SU-DHL-6 (cell line): ENCODE results near the gene STPG3.
"Not testable (repeated sequence)": the region's sequence is repeated elsewhere in the genome, so short reads cannot be mapped to it uniquely, and the experiment has no call there.

ENCODE experiments used
- H2AFZ ChIP-seq: fragments of 200-600 bp; sonication (generic); 2 replicates; pipeline ENCODE4 v1.6.1; 2014; ENCODE audit warnings: low read depth, mild to moderate bottlenecking, moderate library complexity, mixed read lengths, antibody characterized with exemption, low read length; ENCODE audit not compliant: severe bottlenecking
- H3F3A ChIP-seq: fragments of 200-600 bp; shearing (Covaris generic); 2 replicates; pipeline ENCODE4 v1.6.0; 2016; ENCODE audit warnings: antibody characterized with exemption, mild to moderate bottlenecking; ENCODE audit not compliant: insufficient read depth
- H3K27ac ChIP-seq: fragments of 200-600 bp; sonication (generic); 2 replicates; pipeline ENCODE4 v1.5.1; 2016; ENCODE audit warnings: low read depth, mild to moderate bottlenecking, low read length, moderate library complexity, mixed read lengths
- H3K27me3 ChIP-seq: fragments of 200-600 bp; sonication (generic), shearing (Covaris generic); 2 replicates; pipeline ENCODE4 v1.6.0; 2014; ENCODE audit warnings: mild to moderate bottlenecking, low read length
- H3K36me3 ChIP-seq: fragments of 200-600 bp; sonication (generic); 2 replicates; pipeline ENCODE4 v1.6.1; 2014; ENCODE audit warnings: mild to moderate bottlenecking, low read length, mixed read lengths
- H3K4me2 ChIP-seq: fragments of 300-600, 200-600 bp; shearing (Covaris generic), sonication (generic); 2 replicates; pipeline ENCODE4 v1.6.0; 2014; ENCODE audit warnings: low read length, low read depth, mild to moderate bottlenecking; ENCODE audit not compliant: poor library complexity, severe bottlenecking
- H3K4me3 ChIP-seq: fragments of 200-600 bp; sonication (generic); 2 replicates; pipeline ENCODE4 v1.5.1; 2014; ENCODE audit warnings: antibody characterized with exemption, low read length, mild to moderate bottlenecking, mixed read lengths; ENCODE audit not compliant: insufficient read depth, poor library complexity, severe bottlenecking
- H3K79me2 ChIP-seq: fragments of 200-600 bp; sonication (generic); 2 replicates; pipeline ENCODE4 v1.6.1; 2014; ENCODE audit warnings: mild to moderate bottlenecking, low read length, moderate library complexity; ENCODE audit not compliant: insufficient read depth
- H3K9ac ChIP-seq: fragments of 200-600 bp; sonication (generic); 2 replicates; pipeline ENCODE4 v1.7.0; 2014; ENCODE audit warnings: mild to moderate bottlenecking, low read length
- H3K9me2 ChIP-seq: fragments of 200-600 bp; sonication (generic); replicated peaks from 2 replicates; pipeline ENCODE4 v1.6.1; 2014; ENCODE audit warnings: low read length; ENCODE audit not compliant: insufficient read depth
- H3K9me3 ChIP-seq: fragments of 200-600 bp; sonication (generic); 2 replicates; pipeline ENCODE4 v1.6.1; 2014; ENCODE audit warnings: low read length, mixed read lengths; ENCODE audit not compliant: insufficient read depth
- H4K20me1 ChIP-seq: fragments of 200-600 bp; sonication (generic); 2 replicates; pipeline ENCODE4 v1.6.1; 2014; ENCODE audit warnings: low read depth, mild to moderate bottlenecking, antibody characterized with exemption, low read length, moderate library complexity, mixed read lengths
- CTCF ChIP-seq: fragments of 200-600 bp; sonication (generic); IDR thresholded peaks from one replicate; pipeline ENCODE4 v1.5.1; 2017; ENCODE audit warnings: antibody characterized with exemption, mild to moderate bottlenecking, low read length, moderate library complexity; ENCODE audit not compliant: insufficient read depth, poor library complexity, severe bottlenecking
- EZH2phosphoT487 ChIP-seq: fragments of 200-600 bp; sonication (generic), shearing (Covaris generic); conservative IDR thresholded peaks from 2 replicates; pipeline ENCODE4 v1.6.1; 2018; ENCODE audit warnings: mild to moderate bottlenecking, antibody characterized with exemption, low read length, moderate library complexity, mixed read lengths

The STPG3 gene

GRCh38 chr9:137242269-137243203, 8.6 kb upstream of the STPG3 start:
- peaks cover 7% of the 10 kb centered on the region; the same call in 1 of the 2 replicates for H3F3A ChIP-seq
- H3K9me3 ChIP-seq, result no peaks in the 10 kb centered on the region
- peak overlapping the region; percentile 93 for H3K4me3 ChIP-seq
- H3K36me3 ChIP-seq, result peaks cover 8% of the 10 kb centered on the region; the same call in 1 of the 2 replicates
- H3K4me2 ChIP-seq, result peak overlapping the region; percentile 64
- H2AFZ ChIP-seq, result no peak overlapping the region
- H3K9ac ChIP-seq, result peak overlapping the region; percentile 97
- peaks cover 15% of the 10 kb centered on the region for H3K79me2 ChIP-seq
- no peaks in the 10 kb centered on the region for H3K9me2 ChIP-seq
- H4K20me1 ChIP-seq, result peaks cover 9% of the 10 kb centered on the region; the same call in 1 of the 2 replicates
- H3K27me3 ChIP-seq, result no peaks in the 10 kb centered on the region
- no peak overlapping the region for H3K27ac ChIP-seq
- TF ChIP-seq CTCF (no peak), EZH2phosphoT487 (no peak)

- not testable (repeated sequence) for H3K27me3 ChIP-seq, H3K9ac ChIP-seq, H3F3A ChIP-seq, H3K27ac ChIP-seq, H4K20me1 ChIP-seq, H3K9me3 ChIP-seq, H3K4me3 ChIP-seq, H3K4me2 ChIP-seq, H3K36me3 ChIP-seq, H2AFZ ChIP-seq, H3K9me2 ChIP-seq
- peaks cover 15% of the 10 kb centered on the region for H3K79me2 ChIP-seq
These were observed 7.8 kb upstream of the STPG3 start for GRCh38 chr9:137243266-137243625.

GRCh38 chr9:137243626-137244485, 7.2 kb upstream of the STPG3 start:
- H3K9me3 ChIP-seq, result no peaks in the 10 kb centered on the region
- H3K27ac ChIP-seq, result no peak overlapping the region
- peaks cover 9% of the 10 kb centered on the region; the same call in 1 of the 2 replicates for H4K20me1 ChIP-seq
- H3F3A ChIP-seq, result peaks cover 7% of the 10 kb centered on the region; the same call in 1 of the 2 replicates
- H3K79me2 ChIP-seq, result peaks cover 15% of the 10 kb centered on the region
- H3K27me3 ChIP-seq, result no peaks in the 10 kb centered on the region
- no peak overlapping the region for H2AFZ ChIP-seq
- no peak overlapping the region for H3K4me3 ChIP-seq
- peaks cover 8% of the 10 kb centered on the region; the same call in 1 of the 2 replicates for H3K36me3 ChIP-seq
- no peak overlapping the region for H3K9ac ChIP-seq
- no peak overlapping the region for H3K4me2 ChIP-seq
- H3K9me2 ChIP-seq, result no peaks in the 10 kb centered on the region
- TF ChIP-seq CTCF, result no peak
- TF ChIP-seq EZH2phosphoT487, result no peak
